ENCODE data around the gene AHSG. TPM values are rescaled to one million over a fixed set of nuclear protein-coding genes. Genes with fewer than 3 reads are reported as not detected.

AHSG gene
- total RNA-seq, 1 experiment from 2014 or later = 222 TPM

GRCh38 chr3:186609247-186609868 is 3.5 kb upstream of the AHSG start:
- Mint-ChIP-seq H3K4me1 (ENCODE audit: low read depth, unreplicated experiment) (peaks cover 41% of the 10 kb centered on the region), H3K4me3 (ENCODE audit: unreplicated experiment) (no peak overlapping the region), H3K36me3 (ENCODE audit: insufficient read depth, unreplicated experiment) (no peaks in the 10 kb centered on the region), H3K9me3 (ENCODE audit: unreplicated experiment) (peaks cover 9% of the 10 kb centered on the region), H3K27ac (ENCODE audit: unreplicated experiment) (peak overlapping the region; percentile 61), H3K27me3 (ENCODE audit: insufficient read depth, unreplicated experiment) (no peaks in the 10 kb centered on the region)
- H3K4me3 ChIP-seq (ENCODE audit: low read depth, low read length) = no peak overlapping the region
- no peaks in the 10 kb centered on the region for H3K9me3 ChIP-seq
- POLR2A ChIA-PET = interaction anchor here (0.5 kb wide), 1 partner anchor 20 kb away, joined by 5 read pairs; no protein-coding TSS in a partner anchor
- peaks cover 43% of the 10 kb centered on the region for H3K4me1 ChIP-seq
- H3K36me3 ChIP-seq (ENCODE audit: control insufficient read depth, insufficient read depth, low read length) = no peaks in the 10 kb centered on the region
- DNase-seq = peak; percentile 54 to 61
- CTCF ChIA-PET = interaction anchor here (2.8 kb wide), 1 partner anchor 19 kb away, joined by 21 read pairs; no protein-coding TSS in a partner anchor
- intact Hi-C loops (cut with micrococcal nuclease; ENCODE audit: unreplicated experiment) = no loop called here
- BruUV-seq (replicated peaks) = no TSS peak
- no peaks in the 10 kb centered on the region for H3K27me3 ChIP-seq (replicated peaks; ENCODE audit: control insufficient read depth, insufficient read depth, low read length)
- TF ChIP-seq CTCF (IDR thresholded peaks at IDR 0.05; ENCODE audit: insufficient read depth in 1 of 2, low read depth in 1 of 2, low read length in 1 of 2, severe bottlenecking in 1 of 2, unreplicated experiment in 1 of 2) = peak; percentile 21 to 28

- intact Hi-C loops (cut with micrococcal nuclease; ENCODE audit: unreplicated experiment) = loop anchor here (1.0 kb wide), 1 partner anchor 13 kb away; no protein-coding TSS in a partner anchor
- no peak for TF ChIP-seq CTCF (IDR thresholded peaks at IDR 0.05; ENCODE audit: insufficient read depth in 1 of 2, low read depth in 1 of 2, low read length in 1 of 2, severe bottlenecking in 1 of 2, unreplicated experiment in 1 of 2)
- Histone ChIP-seq H3K4me1 (peaks cover 23% of the 10 kb centered on the region), H3K4me3 (ENCODE audit: low read depth, low read length) (no peak overlapping the region), H3K36me3 (ENCODE audit: control insufficient read depth, insufficient read depth, low read length) (0 out of 2 replicates have a peak, but pooled peaks cover 4% of the 10 kb centered on the region), H3K9me3 (no peaks in the 10 kb centered on the region), H3K27me3 (replicated peaks; ENCODE audit: control insufficient read depth, insufficient read depth, low read length) (no peaks in the 10 kb centered on the region)
- Mint-ChIP-seq H3K36me3 (ENCODE audit: insufficient read depth, unreplicated experiment) (peaks cover 6% of the 10 kb centered on the region), H3K27ac (ENCODE audit: unreplicated experiment) (peak overlapping the region; percentile 71), H3K27me3 (ENCODE audit: insufficient read depth, unreplicated experiment) (no peaks in the 10 kb centered on the region), H3K4me1 (ENCODE audit: low read depth, unreplicated experiment) (peaks cover 32% of the 10 kb centered on the region), H3K9me3 (ENCODE audit: unreplicated experiment) (peaks cover 9% of the 10 kb centered on the region), H3K4me3 (ENCODE audit: unreplicated experiment) (no peak overlapping the region)
- ChIA-PET POLR2A (interaction anchor here (0.5 kb wide), 1 partner anchor 257 kb away, joined by 3 read pairs; no protein-coding TSS in a partner anchor), CTCF (interaction anchor here (3.2 kb wide), 1 partner anchor 141 kb away, joined by 14 read pairs; no protein-coding TSS in a partner anchor)
- DNase-seq = no peak
- BruUV-seq (replicated peaks) = no TSS peak
Measured at GRCh38 chr3:186612065-186612464, 795 bp upstream of the AHSG start.

GRCh38 chr3:186613637-186614265 is 891 bp downstream of the AHSG start:
- no peak for DNase-seq
- peak overlapping the region; percentile 34 for H3K4me3 Mint-ChIP-seq (ENCODE audit: unreplicated experiment)

More at GRCh38 chr3:186613637-186614265, 891 bp downstream of the AHSG start:
- Mint-ChIP-seq H3K9me3 (ENCODE audit: unreplicated experiment) (peaks cover 5% of the 10 kb centered on the region), H3K27me3 (ENCODE audit: insufficient read depth, unreplicated experiment) (no peaks in the 10 kb centered on the region), H3K4me1 (ENCODE audit: low read depth, unreplicated experiment) (peaks cover 26% of the 10 kb centered on the region), H3K36me3 (ENCODE audit: insufficient read depth, unreplicated experiment) (peaks cover 6% of the 10 kb centered on the region), H3K27ac (ENCODE audit: unreplicated experiment) (peak overlapping the region; percentile 81)
- no peak for TF ChIP-seq CTCF (IDR thresholded peaks at IDR 0.05; ENCODE audit: insufficient read depth in 1 of 2, low read depth in 1 of 2, low read length in 1 of 2, severe bottlenecking in 1 of 2, unreplicated experiment in 1 of 2)
- H3K27me3 ChIP-seq (replicated peaks; ENCODE audit: control insufficient read depth, insufficient read depth, low read length) = no peaks in the 10 kb centered on the region
- no peaks in the 10 kb centered on the region for H3K9me3 ChIP-seq
- BruUV-seq (replicated peaks) = no TSS peak
- H3K4me1 ChIP-seq = peaks cover 14% of the 10 kb centered on the region; the same call in 1 of the 2 replicates
- H3K36me3 ChIP-seq (ENCODE audit: control insufficient read depth, insufficient read depth, low read length) = 0 out of 2 replicates have a peak, but pooled peaks cover 4% of the 10 kb centered on the region
- intact Hi-C loops (cut with micrococcal nuclease; ENCODE audit: unreplicated experiment) = loop anchor here (1.0 kb wide), 2 partner anchors 24 to 62 kb away; no protein-coding TSS in a partner anchor
- CTCF ChIA-PET = interaction anchor here (0.7 to 3.2 kb wide), 5 partner anchors 25 to 529 kb away, joined by 3 to 14 read pairs (median 4); no protein-coding TSS in a partner anchor
- POLR2A ChIA-PET = interaction anchor here (0.5 to 1.3 kb wide), 3 partner anchors 132 to 984 kb away, joined by 3 read pairs; partner anchors contain the start of gene EIF4A2
- H3K4me3 ChIP-seq (ENCODE audit: low read depth, low read length) = peak overlapping the region; percentile 33
